H1 (cell line): Measurements from ENCODE around the gene DOCK10. TPM values are rescaled to one million over a fixed set of nuclear protein-coding genes. Genes with fewer than 3 reads are reported as not detected.

Experiments
- CTCF ChIA-PET: fragments of 300-600 bp; sonication (Branson Sonifier 250); formaldehyde crosslinking; loops from one replicate; lab custom pipeline; 2021; ENCODE audit not compliant: partially characterized antibody; lab: Charles Lee
- POLR2A ChIA-PET: fragments of 300-600 bp; sonication (Branson Sonifier 250); formaldehyde crosslinking; loops from one replicate; lab custom pipeline; 2021; ENCODE audit warnings: inconsistent platforms; ENCODE audit not compliant: partially characterized antibody; lab: Charles Lee
- DNase-seq, 2 experiments: peaks; one replicate each; pipeline versions ENCODE4 v3.0.0 to v3.0.0-alpha.2; 2010 to 2022; ENCODE audit warnings: low spot score in 2 of 2, low read depth in 1 of 2, mixed read lengths in 1 of 2
- FAIRE-seq: peaks from 2 replicates; lab custom pipeline; 2011; peaks lifted over from hg19 to GRCh38; lab: Jason Lieb, UNC
- H2AFZ ChIP-seq: 2 replicates; pipeline ENCODE4 v1.8.1; 2012; ENCODE audit warnings: low read length, inconsistent platforms
- H2AK5ac ChIP-seq: 2 replicates; pipeline ENCODE4 v1.6.1; 2013; ENCODE audit warnings: low read depth, low read length
- H2BK120ac ChIP-seq: replicated peaks from 2 replicates; pipeline ENCODE3; 2013; ENCODE audit warnings: low read depth, low read length, inconsistent platforms
- H2BK12ac ChIP-seq: 2 replicates; pipeline ENCODE4 v1.6.1; 2013; ENCODE audit warnings: low read depth, low read length
- H2BK15ac ChIP-seq: 2 replicates; pipeline ENCODE4 v1.6.1; 2013; ENCODE audit warnings: low read length
- H2BK20ac ChIP-seq: 2 replicates; pipeline ENCODE4 v1.6.1; 2013; ENCODE audit warnings: low read length
- H2BK5ac ChIP-seq: 2 replicates; pipeline ENCODE4 v1.6.1; 2013; ENCODE audit warnings: low read depth, low read length
- H3K14ac ChIP-seq: 2 replicates; pipeline ENCODE4 v1.6.1; 2013; ENCODE audit warnings: inconsistent platforms; ENCODE audit not compliant: insufficient read length
- H3K18ac ChIP-seq: 2 replicates; pipeline ENCODE4 v1.6.1; 2013; ENCODE audit warnings: low read length; ENCODE audit errors: extremely low read depth
- H3K23ac ChIP-seq: 2 replicates; pipeline ENCODE4 v1.6.1; 2013; ENCODE audit warnings: inconsistent platforms; ENCODE audit not compliant: insufficient read length
- H3K23me2 ChIP-seq: 2 replicates; pipeline ENCODE4 v1.6.1; 2013; ENCODE audit warnings: low read depth, low read length
- H3K27ac ChIP-seq: 2 replicates; pipeline ENCODE4 v1.6.1; 2011; ENCODE audit warnings: low read depth, low read length, inconsistent platforms
- H3K27me3 ChIP-seq, 4 experiments: replicated peaks in 1 of 4; 1 replicate in 1 of 4; 2 replicates in 3 of 4; pipeline versions ENCODE4 v1.6.1 to v1.8.1; 2011 to 2013; ENCODE audit warnings: low read length in 3 of 4, mild to moderate bottlenecking in 3 of 4, inconsistent platforms in 2 of 4, mixed read lengths in 2 of 4, moderate library complexity in 1 of 4; ENCODE audit not compliant: control insufficient read depth in 3 of 4, insufficient read depth in 3 of 4; ENCODE audit errors: extremely low read depth in 1 of 4
- H3K36me3 ChIP-seq, 4 experiments: 2 replicates each; pipeline versions ENCODE4 v1.6.1 to v1.8.1; 2011 to 2013; ENCODE audit warnings: mild to moderate bottlenecking in 4 of 4, low read length in 3 of 4, moderate library complexity in 2 of 4, control low read depth in 1 of 4, inconsistent platforms in 1 of 4; ENCODE audit not compliant: insufficient read depth in 4 of 4, control insufficient read depth in 2 of 4
- H3K4ac ChIP-seq: replicated peaks from 2 replicates; pipeline ENCODE3; 2013; ENCODE audit warnings: low read length, low read depth, mixed read lengths, inconsistent platforms; ENCODE audit not compliant: insufficient read length
- H3K4me1 ChIP-seq, 4 experiments: replicated peaks in 1 of 4; 1 replicate in 1 of 4; 2 replicates in 3 of 4; pipeline versions ENCODE4 v1.6.1 to v1.8.1; 2011 to 2013; ENCODE audit warnings: low read length in 3 of 4, inconsistent platforms in 2 of 4, mixed read lengths in 1 of 4; ENCODE audit not compliant: insufficient read depth in 4 of 4, control insufficient read depth in 3 of 4
- H3K4me2 ChIP-seq, 2 experiments: 2 replicates each; pipeline versions ENCODE4 v1.6.1 to v1.8.1; 2011 to 2013; ENCODE audit warnings: low read depth in 2 of 2, low read length in 2 of 2, control low read depth in 1 of 2, inconsistent platforms in 1 of 2, mild to moderate bottlenecking in 1 of 2; ENCODE audit not compliant: insufficient read depth in 1 of 2
- H3K4me3 ChIP-seq, 4 experiments: fragments of 200-600, 300-600 bp in 1 of 4; sonication (generic), shearing (Covaris generic), sonication (Bioruptor Twin) in 1 of 4; 2 replicates each; pipeline versions ENCODE4 v1.5.1 to v1.8.1; 2011 to 2016; ENCODE audit warnings: low read length in 4 of 4, low read depth in 3 of 4, control low read depth in 2 of 4, inconsistent platforms in 2 of 4, mild to moderate bottlenecking in 2 of 4, mixed read lengths in 1 of 4, moderate library complexity in 1 of 4; ENCODE audit not compliant: insufficient read depth in 2 of 4; ENCODE audit errors: extremely low read depth in 1 of 4
- H3K56ac ChIP-seq: replicated peaks from 2 replicates; pipeline ENCODE3; 2013; ENCODE audit warnings: low read depth, mild to moderate bottlenecking, mixed read lengths, low read length, inconsistent platforms; ENCODE audit not compliant: insufficient read length
- H3K79me1 ChIP-seq: 2 replicates; pipeline ENCODE4 v1.6.1; 2013; ENCODE audit warnings: low read depth, low read length, control low read depth
- H3K79me2 ChIP-seq, 2 experiments: 2 replicates each; pipeline versions ENCODE4 v1.6.1 to v1.8.1; 2012 to 2013; ENCODE audit warnings: low read length in 2 of 2, mild to moderate bottlenecking in 2 of 2, inconsistent platforms in 1 of 2; ENCODE audit not compliant: insufficient read depth in 2 of 2, control insufficient read depth in 1 of 2
- H3K9ac ChIP-seq, 4 experiments: replicated peaks in 1 of 4; 1 replicate in 1 of 4; 2 replicates in 3 of 4; pipeline versions ENCODE4 v1.6.1 to v1.8.1; 2011 to 2013; ENCODE audit warnings: low read depth in 3 of 4, low read length in 3 of 4, control low read depth in 2 of 4, mild to moderate bottlenecking in 2 of 4, moderate library complexity in 2 of 4, inconsistent platforms in 1 of 4; ENCODE audit errors: extremely low read depth in 1 of 4
- H3K9me3 ChIP-seq, 2 experiments: 2 replicates each; pipeline versions ENCODE4 v1.6.1 to v1.8.1; 2012 to 2013; ENCODE audit warnings: mild to moderate bottlenecking in 2 of 2, moderate library complexity in 2 of 2, control low read depth in 1 of 2, inconsistent platforms in 1 of 2, low read depth in 1 of 2, low read length in 1 of 2, mixed read lengths in 1 of 2; ENCODE audit not compliant: insufficient read depth in 2 of 2
- H4K20me1 ChIP-seq, 2 experiments: replicated peaks in 1 of 2; 2 replicates each; pipeline versions ENCODE3 to v1.8.1; 2011 to 2013; ENCODE audit warnings: inconsistent platforms in 2 of 2, low read length in 2 of 2, mild to moderate bottlenecking in 1 of 2; ENCODE audit not compliant: insufficient read depth in 2 of 2, control insufficient read depth in 1 of 2
- H4K5ac ChIP-seq: 2 replicates; pipeline ENCODE4 v1.6.1; 2013; ENCODE audit warnings: low read length, low read depth, mixed read lengths, inconsistent platforms; ENCODE audit not compliant: insufficient read length
- H4K8ac ChIP-seq: 2 replicates; pipeline ENCODE4 v1.8.0; 2013; ENCODE audit warnings: mild to moderate bottlenecking, moderate library complexity, low read length, inconsistent platforms; ENCODE audit not compliant: insufficient read depth; ENCODE audit errors: extremely low read depth
- H4K91ac ChIP-seq: replicated peaks from 2 replicates; pipeline ENCODE3; 2013; ENCODE audit warnings: low read length, mixed read lengths, inconsistent platforms; ENCODE audit not compliant: insufficient read length
- BCL11A ChIP-seq, 2 experiments: IDR thresholded peaks; one replicate each; pipeline ENCODE4 v1.6.1; 2011; ENCODE audit warnings: low read depth in 2 of 2, low read length in 2 of 2, mild to moderate bottlenecking in 2 of 2
- CBX5 ChIP-seq: fragments of 300-800, 300-1000 bp; sonication (generic); IDR thresholded peaks from 2 replicates; pipeline ENCODE4 v1.7.1; 2016; ENCODE audit warnings: antibody characterized with exemption, low read length, low read depth
- EP300 ChIP-seq, 2 experiments: IDR thresholded peaks; 1 replicate in 1 of 2; 2 replicates in 1 of 2; pipeline ENCODE4 v1.6.1; 2011 to 2012; ENCODE audit warnings: low read depth in 2 of 2, low read length in 2 of 2, mild to moderate bottlenecking in 2 of 2, borderline replicate concordance in 1 of 2, inconsistent platforms in 1 of 2, moderate library complexity in 1 of 2
- JUND ChIP-seq: IDR thresholded peaks from 2 replicates; pipeline ENCODE4 v1.6.1; 2011; ENCODE audit warnings: mild to moderate bottlenecking, improper control_type of control experiment, low read length
- MAFK ChIP-seq: IDR thresholded peaks from 2 replicates; pipeline ENCODE4 v1.6.1; 2012; ENCODE audit warnings: low read depth, mild to moderate bottlenecking, improper control_type of control experiment, low read length
- PHF8 ChIP-seq: fragments of 200-600 bp; sonication (generic); conservative IDR thresholded peaks from 2 replicates; pipeline ENCODE4 v1.7.1; 2012; ENCODE audit warnings: low read depth, mild to moderate bottlenecking, inconsistent platforms, low read length, moderate library complexity
- POLR2A ChIP-seq, 2 experiments: IDR thresholded peaks; 1 replicate in 1 of 2; 2 replicates in 1 of 2; pipeline ENCODE4 v1.6.1; 2011; ENCODE audit warnings: low read depth in 2 of 2, low read length in 2 of 2, mild to moderate bottlenecking in 2 of 2; ENCODE audit errors: control extremely low read depth in 1 of 2
- POLR2AphosphoS5 ChIP-seq: IDR thresholded peaks from 2 replicates; pipeline ENCODE4 v1.6.1; 2011; ENCODE audit warnings: low read depth, low read length
- SIN3A ChIP-seq, 2 experiments: IDR thresholded peaks in 1 of 2; conservative IDR thresholded peaks in 1 of 2; 2 replicates each; pipeline ENCODE4 v1.6.1; 2011 to 2012; ENCODE audit warnings: low read length in 2 of 2, improper control_type of control experiment in 1 of 2, low read depth in 1 of 2, mild to moderate bottlenecking in 1 of 2
- SP4 ChIP-seq: IDR thresholded peaks from 2 replicates; pipeline ENCODE4 v1.6.1; 2012; ENCODE audit warnings: low read length, inconsistent platforms
- TEAD4 ChIP-seq: IDR thresholded peaks from 2 replicates; pipeline ENCODE4 v1.6.1; 2012; ENCODE audit warnings: low read depth, low read length, inconsistent platforms, mixed read lengths
- polyA plus RNA-seq, 7 experiments: library from polyadenylated mRNA; depleted of rRNA in 3 of 7; stranded (reverse) in 5 of 7; unstranded in 2 of 7; fragments of >200 nt in 5 of 7; fragments of 200-250 nt in 2 of 7; gene quantifications; 1 replicate in 5 of 7; 2 replicates in 1 of 7; 4 replicates in 1 of 7; pipeline versions ENCODE4 v1.2.1 to v1.2.3, GENCODE V29; 2011 to 2013; ENCODE audit warnings: missing spikeins in 2 of 7, mixed read lengths in 2 of 7
- total RNA-seq: library from RNA; stranded (reverse); fragmentation: NEBNext Ultra II Directional; extraction: Animal tissue kit (Norgen Biotek cat#: 25700); gene quantifications from 2 replicates; pipeline ENCODE4 v1.2.1, GENCODE V29; 2021
- TF ChIP-seq, protein P1 (sequence below), 3 experiments: IDR thresholded peaks; 1 replicate in 2 of 3; 2 replicates in 1 of 3; pipeline versions ENCODE4 v1.5.1 to v1.6.1; 2011; ENCODE audit warnings: low read length in 3 of 3, mild to moderate bottlenecking in 3 of 3, inconsistent platforms in 2 of 3, low read depth in 1 of 3, moderate library complexity in 1 of 3; ENCODE audit not compliant: insufficient read depth in 1 of 3; ENCODE audit errors: control extremely low read depth in 1 of 3

DOCK10 gene
- total and polyA plus RNA-seq, 2 of the 8 experiments (the other 6 are each of a cell fraction or from before 2014, with no cell fraction given), result 0.33 to 1.6 TPM

DNA sequence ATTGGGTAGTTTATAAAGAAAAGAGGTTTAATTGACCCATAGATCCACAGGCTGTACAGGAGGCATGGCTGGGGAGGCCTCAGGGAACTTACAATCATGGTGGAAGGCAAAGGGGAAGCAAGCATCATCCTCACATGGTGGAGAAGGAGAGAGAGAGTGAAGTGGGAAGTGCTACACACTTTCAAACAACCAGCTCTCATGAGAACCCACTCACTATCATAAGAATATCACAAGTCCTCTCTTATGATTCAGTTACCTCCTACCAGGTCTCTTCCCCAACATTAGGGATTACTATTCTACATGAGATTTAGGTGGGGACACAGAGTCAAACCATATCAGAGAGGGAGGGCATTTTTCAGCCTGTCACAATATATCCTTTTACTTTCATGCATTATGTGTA, 22.7 kb upstream of the DOCK10 start:
- H2AFZ ChIP-seq, result no peak overlapping the region
- H3K18ac ChIP-seq, result no peak overlapping the region
- H3K4ac ChIP-seq, result no peak overlapping the region
- no peak overlapping the region for H2BK5ac ChIP-seq
- H3K14ac ChIP-seq, result no peak overlapping the region
- FAIRE-seq (no peak), DNase-seq (no peak)
- no peak overlapping the region for H4K8ac ChIP-seq
- H2BK120ac ChIP-seq, result no peak overlapping the region
- no peaks in the 10 kb centered on the region; the same call in 1 of the 2 replicates for H3K23me2 ChIP-seq
- no peak overlapping the region for H3K4me3 ChIP-seq
- no peak overlapping the region for H2BK20ac ChIP-seq
- no peaks in the 10 kb centered on the region for H3K79me2 ChIP-seq
- H3K9ac ChIP-seq, result no peak overlapping the region
- no peaks in the 10 kb centered on the region; a peak in 1 of 7 replicates for H3K27me3 ChIP-seq
- H2BK15ac ChIP-seq, result no peak overlapping the region
- H3K56ac ChIP-seq, result no peak overlapping the region
- no peak overlapping the region for H4K91ac ChIP-seq
- H4K20me1 ChIP-seq, result no peaks in the 10 kb centered on the region
- ChIA-PET CTCF (interaction anchor here (1.1 kb wide), 1 partner anchor 260 kb away, joined by 3 read pairs; no protein-coding TSS in a partner anchor), POLR2A (no interaction called here)
- no peak overlapping the region for H2AK5ac ChIP-seq
- H3K23ac ChIP-seq, result no peak overlapping the region
- no peak overlapping the region for H2BK12ac ChIP-seq
- H3K36me3 ChIP-seq, result no peaks in the 10 kb centered on the region; a peak in 1 of 8 replicates
- H3K4me2 ChIP-seq, result no peak overlapping the region
- H3K9me3 ChIP-seq, result peaks cover 3 to 9% of the 10 kb centered on the region in 2 experiments; a peak in 1 of 4 replicates
- H4K5ac ChIP-seq, result no peak overlapping the region
- H3K4me1 ChIP-seq, result no peaks in the 10 kb centered on the region
- H3K79me1 ChIP-seq, result no peaks in the 10 kb centered on the region
- no peak overlapping the region for H3K27ac ChIP-seq
- no peak for TF ChIP-seq MAFK
- TF ChIP-seq CBX5, result no peak
- TF ChIP-seq POLR2A (IDR thresholded peaks at IDR 0.05; ENCODE audit: control extremely low read depth in 1 of 2, low read depth in 2 of 2, low read length in 2 of 2), result no peak
- no peak for TF ChIP-seq SP4
- TF ChIP-seq EP300 (IDR thresholded peaks at IDR 0.05; ENCODE audit: borderline replicate concordance in 1 of 2, low read depth in 2 of 2, low read length in 2 of 2), result no peak
- TF ChIP-seq POLR2AphosphoS5, result no peak
- TF ChIP-seq TEAD4, result no peak
- no peak for TF ChIP-seq SIN3A (conservative IDR thresholded peaks at IDR 0.05 in 1 of 2, IDR thresholded peaks at IDR 0.05 in 1 of 2; ENCODE audit: low read depth in 1 of 2, low read length in 2 of 2)
- no peak for TF ChIP-seq BCL11A (IDR thresholded peaks at IDR 0.05; ENCODE audit: low read depth in 2 of 2, low read length in 2 of 2)
- no peak for TF ChIP-seq PHF8
- TF ChIP-seq, protein P1, sequence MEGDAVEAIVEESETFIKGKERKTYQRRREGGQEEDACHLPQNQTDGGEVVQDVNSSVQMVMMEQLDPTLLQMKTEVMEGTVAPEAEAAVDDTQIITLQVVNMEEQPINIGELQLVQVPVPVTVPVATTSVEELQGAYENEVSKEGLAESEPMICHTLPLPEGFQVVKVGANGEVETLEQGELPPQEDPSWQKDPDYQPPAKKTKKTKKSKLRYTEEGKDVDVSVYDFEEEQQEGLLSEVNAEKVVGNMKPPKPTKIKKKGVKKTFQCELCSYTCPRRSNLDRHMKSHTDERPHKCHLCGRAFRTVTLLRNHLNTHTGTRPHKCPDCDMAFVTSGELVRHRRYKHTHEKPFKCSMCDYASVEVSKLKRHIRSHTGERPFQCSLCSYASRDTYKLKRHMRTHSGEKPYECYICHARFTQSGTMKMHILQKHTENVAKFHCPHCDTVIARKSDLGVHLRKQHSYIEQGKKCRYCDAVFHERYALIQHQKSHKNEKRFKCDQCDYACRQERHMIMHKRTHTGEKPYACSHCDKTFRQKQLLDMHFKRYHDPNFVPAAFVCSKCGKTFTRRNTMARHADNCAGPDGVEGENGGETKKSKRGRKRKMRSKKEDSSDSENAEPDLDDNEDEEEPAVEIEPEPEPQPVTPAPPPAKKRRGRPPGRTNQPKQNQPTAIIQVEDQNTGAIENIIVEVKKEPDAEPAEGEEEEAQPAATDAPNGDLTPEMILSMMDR (IDR thresholded peaks at IDR 0.05; ENCODE audit: control extremely low read depth in 1 of 3, insufficient read depth in 1 of 3, low read depth in 1 of 3, low read length in 3 of 3), result no peak
- TF ChIP-seq JUND, result no peak
